ENCODE results near the gene PTHLH. TPM values are rescaled to one million over a fixed set of nuclear protein-coding genes. Genes with fewer than 3 reads are reported as not detected.

The PTHLH gene
- total RNA-seq, 2 experiments from 2014 or later: not detected

GRCh38 chr12:27940245-27940644 is 32.3 kb downstream of the PTHLH start:
- no peak overlapping the region for H3K4me3 Mint-ChIP-seq
- TF ChIP-seq, protein P1, sequence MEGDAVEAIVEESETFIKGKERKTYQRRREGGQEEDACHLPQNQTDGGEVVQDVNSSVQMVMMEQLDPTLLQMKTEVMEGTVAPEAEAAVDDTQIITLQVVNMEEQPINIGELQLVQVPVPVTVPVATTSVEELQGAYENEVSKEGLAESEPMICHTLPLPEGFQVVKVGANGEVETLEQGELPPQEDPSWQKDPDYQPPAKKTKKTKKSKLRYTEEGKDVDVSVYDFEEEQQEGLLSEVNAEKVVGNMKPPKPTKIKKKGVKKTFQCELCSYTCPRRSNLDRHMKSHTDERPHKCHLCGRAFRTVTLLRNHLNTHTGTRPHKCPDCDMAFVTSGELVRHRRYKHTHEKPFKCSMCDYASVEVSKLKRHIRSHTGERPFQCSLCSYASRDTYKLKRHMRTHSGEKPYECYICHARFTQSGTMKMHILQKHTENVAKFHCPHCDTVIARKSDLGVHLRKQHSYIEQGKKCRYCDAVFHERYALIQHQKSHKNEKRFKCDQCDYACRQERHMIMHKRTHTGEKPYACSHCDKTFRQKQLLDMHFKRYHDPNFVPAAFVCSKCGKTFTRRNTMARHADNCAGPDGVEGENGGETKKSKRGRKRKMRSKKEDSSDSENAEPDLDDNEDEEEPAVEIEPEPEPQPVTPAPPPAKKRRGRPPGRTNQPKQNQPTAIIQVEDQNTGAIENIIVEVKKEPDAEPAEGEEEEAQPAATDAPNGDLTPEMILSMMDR (IDR thresholded peaks at IDR 0.05): no peak
- DNase-seq: no peak
- peaks cover 16% of the 10 kb centered on the region for H3K27me3 Mint-ChIP-seq
- H3K4me1 Mint-ChIP-seq (ENCODE audit: low read depth): no peaks in the 10 kb centered on the region
- no peaks in the 10 kb centered on the region for H3K9me3 Mint-ChIP-seq
- H3K27ac Mint-ChIP-seq: no peak overlapping the region
- ChIA-PET CTCF (interaction anchor here (0.7 to 5.6 kb wide), 21 partner anchors 11 to 931 kb away, joined by 3 to 65 read pairs (median 4); no protein-coding TSS in a partner anchor), POLR2A (no interaction called here)
- ATAC-seq: no peak
- intact Hi-C loops (cut with micrococcal nuclease): loop anchor here (5.0 kb wide), 1 partner anchor 208 kb away; no protein-coding TSS in a partner anchor
- no peaks in the 10 kb centered on the region for H3K36me3 Mint-ChIP-seq (ENCODE audit: low read depth)

DNA sequence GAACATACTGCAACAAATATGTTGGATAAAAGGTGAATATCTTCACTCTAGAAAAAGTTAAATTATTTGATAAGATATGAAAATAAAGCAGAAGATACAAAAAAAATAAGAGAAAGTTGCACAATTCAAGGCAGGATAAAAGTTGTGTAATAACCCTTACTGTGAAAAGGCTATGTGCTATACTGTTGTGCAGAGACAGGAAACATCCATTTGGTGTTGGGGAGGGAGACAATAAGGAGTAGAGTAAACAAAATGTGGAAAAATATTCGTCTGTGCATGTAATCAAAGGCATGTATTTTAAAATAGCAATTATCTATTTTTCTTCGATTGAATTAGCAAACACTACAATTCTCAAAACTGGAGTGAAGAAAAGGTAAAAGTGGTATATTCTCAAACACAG is 34.8 kb downstream of the PTHLH start:
- TF ChIP-seq, protein P1 (IDR thresholded peaks at IDR 0.05): no peak
- Mint-ChIP-seq H3K4me3 (no peak overlapping the region), H3K36me3 (ENCODE audit: low read depth) (no peaks in the 10 kb centered on the region), H3K4me1 (ENCODE audit: low read depth) (no peaks in the 10 kb centered on the region), H3K9me3 (no peaks in the 10 kb centered on the region), H3K27me3 (peaks cover 14% of the 10 kb centered on the region), H3K27ac (no peak overlapping the region)
- intact Hi-C loops (cut with micrococcal nuclease): no loop called here
- ChIA-PET POLR2A (no interaction called here), CTCF (no interaction called here)
- ATAC-seq: no peak
- DNase-seq: no peak

DNA sequence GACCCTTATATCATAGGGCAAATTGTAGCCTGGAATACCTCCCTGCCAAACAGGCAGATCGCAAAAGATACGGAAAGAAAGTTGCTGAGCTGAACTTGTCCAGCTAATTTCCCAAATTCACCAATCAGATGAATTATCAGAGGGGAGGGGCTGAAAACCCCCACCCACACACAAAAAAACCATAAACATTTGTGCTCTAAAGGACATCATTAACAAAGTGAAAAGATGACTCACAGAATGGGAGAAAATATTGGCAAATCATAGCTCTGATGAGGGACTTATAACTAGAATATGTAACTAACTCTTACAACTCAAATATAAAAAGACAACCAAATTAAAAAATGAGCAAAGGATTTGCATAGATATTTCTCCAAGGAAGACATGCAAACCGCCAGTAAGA is 36.3 kb downstream of the PTHLH start:
- DNase-seq (no peak), ATAC-seq (no peak)
- TF ChIP-seq, protein P1 (IDR thresholded peaks at IDR 0.05): no peak
- H3K27me3 Mint-ChIP-seq: peaks cover 17% of the 10 kb centered on the region
- no peaks in the 10 kb centered on the region for H3K4me1 Mint-ChIP-seq (ENCODE audit: low read depth)
- CTCF ChIA-PET: no interaction called here
- H3K4me3 Mint-ChIP-seq: no peak overlapping the region
- POLR2A ChIA-PET: no interaction called here
- no peaks in the 10 kb centered on the region for H3K36me3 Mint-ChIP-seq (ENCODE audit: low read depth)
- no peak overlapping the region for H3K27ac Mint-ChIP-seq
- intact Hi-C loops (cut with micrococcal nuclease): no loop called here
- no peaks in the 10 kb centered on the region for H3K9me3 Mint-ChIP-seq

DNA sequence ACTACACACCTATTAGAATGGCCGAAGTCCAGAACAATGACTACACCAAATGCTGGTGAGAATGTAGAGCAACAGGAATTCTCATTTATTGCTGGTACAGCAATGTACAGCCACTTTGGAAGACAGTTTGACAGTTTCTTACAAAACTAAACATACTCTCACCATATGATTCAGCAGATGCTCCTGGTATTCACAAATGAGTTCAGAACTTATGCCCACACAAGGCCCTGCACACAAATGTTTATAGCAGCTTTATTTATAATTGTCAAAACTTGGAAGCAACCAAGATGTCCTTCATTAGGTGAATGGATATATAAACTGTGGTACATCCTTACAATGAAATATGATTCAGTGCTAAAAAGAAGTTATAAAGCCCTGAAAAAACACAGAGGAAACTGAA is 38.3 kb downstream of the PTHLH start:
- H3K4me1 Mint-ChIP-seq (ENCODE audit: low read depth): no peaks in the 10 kb centered on the region
- DNase-seq: no peak
- ChIA-PET POLR2A (no interaction called here), CTCF (no interaction called here)
- no peak overlapping the region for H3K4me3 Mint-ChIP-seq
- H3K27ac Mint-ChIP-seq: no peak overlapping the region
- no peak for ATAC-seq
- TF ChIP-seq, protein P1 (IDR thresholded peaks at IDR 0.05): no peak
- no peaks in the 10 kb centered on the region for H3K9me3 Mint-ChIP-seq
- no peaks in the 10 kb centered on the region for H3K36me3 Mint-ChIP-seq (ENCODE audit: low read depth)
- intact Hi-C loops (cut with micrococcal nuclease): no loop called here
- peaks cover 24% of the 10 kb centered on the region for H3K27me3 Mint-ChIP-seq

DNA sequence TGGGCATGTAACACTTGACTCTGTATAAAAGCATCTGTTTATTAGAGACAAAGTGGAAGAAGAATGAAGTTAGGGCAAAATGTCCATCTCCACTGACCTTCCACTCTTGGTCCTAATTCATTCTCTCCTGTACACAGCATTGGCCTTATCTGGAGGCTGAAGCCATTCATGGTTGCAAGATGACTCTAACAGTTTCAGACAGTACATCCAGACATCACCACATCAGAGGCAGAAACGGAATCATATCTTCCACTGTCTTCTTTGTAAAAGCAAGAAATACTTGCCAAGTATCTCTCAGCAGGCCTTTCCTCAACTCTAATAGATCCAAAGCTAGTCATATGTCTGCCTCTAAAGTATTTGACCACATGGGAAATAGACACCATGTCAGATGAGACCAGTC is 41.1 kb downstream of the PTHLH start:
- Mint-ChIP-seq H3K9me3 (no peaks in the 10 kb centered on the region), H3K27ac (no peak overlapping the region), H3K36me3 (ENCODE audit: low read depth) (no peaks in the 10 kb centered on the region), H3K4me3 (no peak overlapping the region), H3K27me3 (peaks cover 16% of the 10 kb centered on the region), H3K4me1 (ENCODE audit: low read depth) (no peaks in the 10 kb centered on the region)
- DNase-seq (no peak), ATAC-seq (no peak)
- ChIA-PET CTCF (no interaction called here), POLR2A (no interaction called here)
- TF ChIP-seq, protein P1 (IDR thresholded peaks at IDR 0.05): no peak
- intact Hi-C loops (cut with micrococcal nuclease): no loop called here

Measured in activated CD8-positive, alpha-beta T cell treated with anti-CD3 and anti-CD28 coated beads for 36 hours (primary cell).